GM10847 (cell line): ENCODE results near the gene APOBEC3C.

ENCODE experiments used
- POLR2A ChIP-seq: IDR thresholded peaks from 2 replicates; pipeline ENCODE4 v1.6.1; 2011; ENCODE audit not compliant: insufficient read length; ENCODE audit errors: extremely low read depth

APOBEC3C gene

DNA sequence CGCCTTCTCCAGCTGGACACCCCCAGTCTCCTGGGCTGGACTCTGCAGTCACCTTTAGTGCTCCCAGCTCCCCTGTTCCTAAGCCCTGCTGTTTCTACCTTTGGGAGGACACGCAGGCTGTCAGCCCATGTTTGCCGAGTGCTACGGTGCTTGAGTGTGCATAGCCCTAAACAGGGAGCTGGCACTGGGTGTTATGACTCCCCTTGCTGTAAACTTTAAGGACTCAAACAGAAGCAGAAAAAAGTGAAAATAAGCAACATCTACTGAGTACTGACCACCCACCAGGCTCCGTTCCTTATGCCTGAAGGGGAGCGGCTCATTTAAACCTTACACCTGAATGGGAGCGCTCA lies 39.3 kb upstream of the APOBEC3C start:
- no peak for TF ChIP-seq POLR2A

DNA sequence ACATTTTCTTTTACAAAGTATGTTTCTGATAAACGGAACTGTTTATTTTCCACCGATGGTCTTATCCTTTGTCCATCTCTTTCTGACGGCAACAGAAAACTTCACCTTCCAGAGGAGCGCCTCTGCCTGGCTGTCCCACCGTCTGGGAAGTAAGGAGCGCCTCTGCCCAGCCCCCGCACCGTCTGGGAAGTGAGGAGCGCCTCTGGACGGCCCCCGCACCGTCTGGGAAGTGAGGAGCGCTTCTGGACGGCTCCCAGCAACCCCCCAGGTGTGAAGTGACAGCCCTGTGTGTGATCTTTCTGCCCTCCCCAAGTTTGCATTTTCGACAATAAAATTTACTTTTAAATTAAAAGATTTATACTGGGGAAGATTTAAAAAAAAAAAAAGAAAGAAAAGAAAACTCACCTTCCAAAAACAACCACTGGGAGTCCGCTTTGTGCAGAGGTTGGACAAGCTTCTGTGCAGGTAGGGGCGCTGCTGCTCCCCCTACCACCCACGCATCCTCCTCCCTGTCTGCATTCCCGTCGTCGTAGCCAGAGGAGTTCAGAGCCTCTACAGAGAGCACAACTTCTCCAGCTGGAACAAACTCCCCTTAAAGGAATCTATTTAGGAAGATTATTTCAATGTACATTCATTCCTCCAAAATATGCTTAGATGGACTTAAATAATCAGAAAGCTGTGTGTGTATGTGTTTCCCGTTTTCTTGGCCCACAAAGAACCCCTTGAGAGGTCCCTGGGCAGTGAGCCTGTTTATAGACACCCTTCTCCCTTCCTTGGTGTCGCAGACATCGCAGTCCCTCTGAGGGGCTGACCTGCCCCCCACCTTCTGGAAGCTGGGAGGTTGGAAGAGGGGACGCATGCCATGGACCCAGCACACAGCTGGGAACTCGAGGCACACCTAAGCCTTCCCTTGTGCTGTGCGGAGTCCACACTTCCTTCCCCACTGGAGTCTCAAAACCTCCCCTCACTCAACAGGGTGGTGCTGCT lies 32.8 kb upstream of the APOBEC3C start:
- no peak for TF ChIP-seq POLR2A

DNA sequence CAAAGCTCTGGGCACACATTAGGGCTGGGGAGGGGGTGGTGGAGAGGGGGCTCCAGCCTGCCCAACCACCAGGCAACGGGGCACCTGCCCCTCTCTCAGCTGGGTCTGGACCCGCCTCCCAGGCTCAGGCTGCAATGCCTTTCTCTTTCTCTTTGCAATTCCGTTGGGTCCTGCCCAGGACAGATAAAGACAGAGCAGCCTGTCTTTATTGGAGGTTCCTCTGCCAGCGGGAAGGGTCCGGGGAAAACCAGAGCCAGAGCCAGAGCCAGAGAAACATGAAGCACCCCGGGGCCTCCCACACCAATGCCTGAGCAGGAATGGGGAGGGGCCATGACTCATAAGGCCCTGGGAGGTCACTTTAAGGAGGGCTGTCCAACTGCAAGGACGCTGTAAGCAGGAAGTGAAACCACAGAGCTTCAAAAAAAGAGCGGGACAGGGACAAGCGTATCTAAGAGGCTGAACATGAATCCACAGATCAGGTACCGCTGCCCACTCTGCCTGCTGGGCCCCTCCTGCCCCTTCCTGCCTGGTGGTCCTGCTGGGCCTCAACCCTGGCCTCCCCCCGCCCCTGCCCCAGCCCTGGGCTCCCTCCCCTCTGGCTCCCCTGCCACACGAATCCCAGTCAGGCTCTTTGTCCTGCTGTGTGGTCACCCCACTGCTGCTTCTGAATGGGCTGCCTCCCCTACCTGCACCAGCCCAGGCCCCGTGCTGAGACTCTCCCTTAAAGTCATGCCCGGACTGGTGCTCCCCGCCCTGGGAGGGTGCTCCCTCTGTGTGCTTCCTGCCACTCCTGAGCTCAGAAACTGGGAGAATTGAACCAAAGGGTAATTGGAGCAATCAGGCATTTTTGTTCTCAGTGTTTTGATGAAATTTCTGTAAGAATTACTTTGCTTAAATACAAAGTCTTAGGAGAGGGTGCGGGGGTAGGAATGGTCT lies 31.8 kb upstream of the APOBEC3C start, which contains the start of gene APOBEC3B:
APOBEC3B (plus strand) TSS at position 356 of the 936 bp plus-strand sequence; CDS start at position 463, 107 bp downstream.
- TF ChIP-seq POLR2A, result no peak

DNA sequence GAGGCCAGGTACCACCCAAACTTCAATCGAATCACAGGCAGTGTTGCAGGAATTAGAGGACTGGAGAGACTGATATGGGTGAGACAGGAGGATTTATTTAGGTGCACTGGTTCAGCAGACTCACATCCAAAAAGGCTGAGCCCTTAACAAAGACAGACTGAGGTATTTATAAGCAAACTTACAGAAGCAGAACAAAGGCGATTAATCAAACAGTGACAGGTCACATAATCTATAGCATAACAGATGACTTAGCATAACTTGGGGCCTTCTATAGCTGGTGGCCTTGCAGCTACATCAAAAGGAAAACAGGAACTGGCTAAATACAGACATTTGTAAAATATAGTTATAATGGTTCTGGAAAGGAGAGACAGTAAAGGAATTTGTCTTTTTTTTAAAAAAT lies 29.8 kb upstream of the APOBEC3C start:
- TF ChIP-seq POLR2A, result no peak

DNA sequence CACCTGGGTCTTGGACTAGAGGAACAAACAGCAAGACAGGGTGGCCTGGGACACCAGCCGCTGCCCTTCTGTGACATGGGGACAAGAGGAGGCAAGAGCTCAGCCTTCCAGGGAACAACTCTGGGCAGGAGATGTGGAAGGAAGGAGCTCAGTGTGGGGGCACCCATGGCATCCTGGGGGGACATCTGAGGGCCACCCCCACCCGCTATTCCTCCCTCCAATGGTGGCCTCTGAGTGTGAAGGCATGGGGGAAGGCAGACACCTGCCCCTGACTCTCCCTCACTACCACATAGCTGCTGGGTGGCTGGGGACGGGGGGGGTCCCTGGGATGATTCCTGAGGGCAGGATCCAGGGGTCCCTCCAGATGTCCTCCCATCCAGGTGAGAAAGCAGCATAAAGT lies 27.4 kb upstream of the APOBEC3C start:
- no peak for TF ChIP-seq POLR2A

DNA sequence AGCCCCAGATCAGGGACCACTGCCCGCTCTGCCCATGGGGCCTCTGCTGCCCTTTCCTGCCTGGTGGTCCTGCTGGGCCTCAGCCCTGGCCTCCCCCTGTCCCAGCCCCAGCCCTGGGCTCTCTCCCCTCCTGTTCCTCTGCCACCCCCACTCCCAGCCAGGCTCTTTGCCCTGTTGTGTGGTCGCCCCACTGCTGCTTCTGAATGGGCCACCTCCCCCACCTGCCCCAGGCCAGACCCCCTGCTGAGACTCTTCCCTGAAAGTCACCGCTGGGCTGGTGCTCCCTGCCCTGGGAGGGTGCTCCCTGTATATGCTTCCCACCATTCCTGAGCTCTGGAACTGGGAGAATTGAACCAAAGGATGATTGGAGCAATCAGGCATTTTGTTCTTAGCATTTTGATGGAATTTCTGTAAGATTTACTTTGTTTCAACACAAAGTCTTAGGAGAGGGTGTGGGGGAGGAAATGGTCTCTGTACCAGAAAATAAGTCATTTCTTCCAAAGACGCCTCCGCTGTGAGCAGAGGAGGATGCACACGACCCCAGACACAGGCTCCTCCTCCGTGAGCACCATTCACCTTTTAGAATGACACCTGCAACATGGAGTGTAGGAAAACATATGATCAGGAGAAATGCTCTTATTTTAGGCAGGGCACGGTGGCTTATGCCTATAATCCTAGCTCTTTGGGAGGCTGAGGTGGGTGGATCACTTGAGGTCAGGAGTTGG lies 26.7 kb upstream of the APOBEC3C start:
- TF ChIP-seq POLR2A, result no peak

DNA sequence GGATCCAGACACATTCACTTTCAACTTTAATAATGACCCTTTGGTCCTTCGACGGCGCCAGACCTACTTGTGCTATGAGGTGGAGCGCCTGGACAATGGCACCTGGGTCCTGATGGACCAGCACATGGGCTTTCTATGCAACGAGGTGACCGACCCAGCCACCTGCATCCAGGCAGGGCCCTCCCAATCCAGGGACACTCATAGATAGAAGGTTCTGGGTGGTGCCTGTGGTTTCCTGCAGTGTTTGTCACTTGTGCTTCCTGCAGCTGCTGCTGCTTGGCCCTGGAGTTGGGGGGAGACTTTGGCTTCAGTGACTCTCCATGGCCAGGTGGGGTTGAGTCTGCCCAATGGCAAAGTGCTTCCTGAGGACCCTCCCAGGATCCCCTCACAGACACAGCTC lies 24.6 kb upstream of the APOBEC3C start:
- TF ChIP-seq POLR2A, result no peak

DNA sequence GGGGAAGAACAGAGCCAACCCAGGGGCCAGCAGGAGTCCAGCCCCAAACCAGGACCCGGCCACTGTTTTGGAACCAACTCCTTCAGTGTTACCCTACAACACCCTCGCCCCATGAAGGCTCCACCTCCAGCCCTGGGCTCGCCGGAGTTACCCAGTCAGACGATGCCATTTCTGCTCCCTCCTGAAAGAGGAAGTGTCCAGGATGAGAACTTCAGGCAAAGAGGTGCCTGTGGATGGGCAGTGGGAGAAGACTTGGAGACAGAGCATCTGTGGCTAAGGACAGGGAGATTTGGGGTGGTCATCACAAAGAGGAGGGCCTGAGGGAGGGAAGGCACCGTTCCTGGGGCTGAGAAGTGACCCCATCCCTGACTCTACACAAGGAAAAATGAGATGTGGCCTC lies 18.0 kb upstream of the APOBEC3C start:
- no peak for TF ChIP-seq POLR2A

DNA sequence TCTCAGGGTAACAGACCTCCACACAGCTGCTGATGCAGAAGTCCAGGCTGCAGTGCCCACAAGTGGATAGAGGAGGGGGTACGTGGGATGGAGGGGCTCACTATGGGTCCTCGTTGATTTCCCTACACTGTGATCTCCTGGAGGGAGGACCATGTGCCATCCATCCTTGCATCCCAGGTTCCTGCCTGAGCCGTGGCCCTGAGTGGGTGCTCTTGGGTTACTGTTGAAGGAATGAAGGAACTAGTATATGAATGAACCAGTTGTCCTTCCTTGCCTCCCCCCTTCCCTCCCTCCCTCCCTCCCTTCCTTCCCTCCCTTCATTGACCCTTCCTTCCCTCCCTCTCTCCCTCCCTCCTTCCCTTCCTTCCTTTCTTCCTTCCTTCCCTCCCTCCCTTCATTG lies 16.5 kb upstream of the APOBEC3C start:
- TF ChIP-seq POLR2A, result no peak

DNA sequence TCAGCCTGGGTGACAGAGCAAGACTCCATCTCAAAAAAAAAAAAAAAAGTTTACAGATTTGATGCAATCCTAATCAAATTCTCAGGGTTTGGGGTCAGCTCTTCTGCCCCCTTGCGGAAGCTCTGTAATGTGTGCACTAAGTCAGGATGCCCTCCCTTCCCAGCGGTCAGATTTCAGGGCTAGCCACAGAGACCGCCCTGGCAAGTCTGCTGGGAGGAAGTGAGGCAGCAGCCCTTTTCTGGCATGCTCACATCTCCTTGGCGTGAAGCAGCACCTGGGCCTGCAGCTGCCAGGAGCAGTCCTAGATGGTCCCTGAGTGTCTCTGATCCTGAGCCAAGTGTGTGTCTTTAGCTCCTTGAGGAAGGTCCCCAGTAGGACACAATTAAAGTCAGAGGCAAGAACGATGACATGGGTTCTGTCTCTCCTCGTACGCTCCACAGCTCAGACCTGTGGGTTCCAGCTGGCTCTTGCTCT lies 10.9 kb upstream of the APOBEC3C start:
- no peak for TF ChIP-seq POLR2A

DNA sequence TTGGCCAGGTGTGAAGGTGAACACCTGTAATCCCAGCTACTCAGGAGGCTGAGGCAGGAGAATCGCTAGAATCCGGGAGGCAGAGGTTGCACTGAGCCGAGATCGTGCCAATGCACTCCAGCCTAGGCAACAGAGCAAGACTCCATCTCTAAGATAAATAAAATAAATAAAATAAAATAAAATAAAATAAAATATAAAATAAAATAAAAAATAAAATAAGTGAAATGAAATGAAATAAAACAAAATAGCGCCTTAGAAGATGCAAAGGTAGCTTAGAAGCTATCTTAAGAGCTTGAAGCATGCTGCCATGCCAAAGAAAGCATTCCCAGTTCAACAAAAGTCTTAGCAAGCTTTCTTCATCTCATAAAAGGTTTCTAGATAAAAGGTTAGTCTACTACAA lies 6.9 kb upstream of the APOBEC3C start:
- no peak for TF ChIP-seq POLR2A

DNA sequence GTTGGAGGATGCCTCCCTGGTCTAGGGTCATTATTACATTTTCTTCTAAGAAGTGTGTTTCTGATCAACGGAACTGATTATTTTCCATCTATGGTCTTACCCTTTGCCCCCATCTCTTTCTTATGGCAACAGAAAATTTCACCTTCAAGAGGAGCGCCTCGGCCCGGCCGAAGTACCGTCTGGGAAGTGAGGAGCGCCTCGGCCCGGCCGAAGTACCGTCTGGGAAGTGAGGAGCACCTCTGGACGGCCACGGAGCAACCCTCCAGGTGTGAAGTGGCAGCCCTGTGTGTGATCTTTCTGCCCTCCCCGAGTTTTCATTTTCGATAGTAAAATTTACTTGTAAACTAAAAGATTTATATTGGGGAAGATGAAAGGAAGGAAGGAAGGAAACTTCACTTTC lies 3.1 kb upstream of the APOBEC3C start:
- no peak for TF ChIP-seq POLR2A

DNA sequence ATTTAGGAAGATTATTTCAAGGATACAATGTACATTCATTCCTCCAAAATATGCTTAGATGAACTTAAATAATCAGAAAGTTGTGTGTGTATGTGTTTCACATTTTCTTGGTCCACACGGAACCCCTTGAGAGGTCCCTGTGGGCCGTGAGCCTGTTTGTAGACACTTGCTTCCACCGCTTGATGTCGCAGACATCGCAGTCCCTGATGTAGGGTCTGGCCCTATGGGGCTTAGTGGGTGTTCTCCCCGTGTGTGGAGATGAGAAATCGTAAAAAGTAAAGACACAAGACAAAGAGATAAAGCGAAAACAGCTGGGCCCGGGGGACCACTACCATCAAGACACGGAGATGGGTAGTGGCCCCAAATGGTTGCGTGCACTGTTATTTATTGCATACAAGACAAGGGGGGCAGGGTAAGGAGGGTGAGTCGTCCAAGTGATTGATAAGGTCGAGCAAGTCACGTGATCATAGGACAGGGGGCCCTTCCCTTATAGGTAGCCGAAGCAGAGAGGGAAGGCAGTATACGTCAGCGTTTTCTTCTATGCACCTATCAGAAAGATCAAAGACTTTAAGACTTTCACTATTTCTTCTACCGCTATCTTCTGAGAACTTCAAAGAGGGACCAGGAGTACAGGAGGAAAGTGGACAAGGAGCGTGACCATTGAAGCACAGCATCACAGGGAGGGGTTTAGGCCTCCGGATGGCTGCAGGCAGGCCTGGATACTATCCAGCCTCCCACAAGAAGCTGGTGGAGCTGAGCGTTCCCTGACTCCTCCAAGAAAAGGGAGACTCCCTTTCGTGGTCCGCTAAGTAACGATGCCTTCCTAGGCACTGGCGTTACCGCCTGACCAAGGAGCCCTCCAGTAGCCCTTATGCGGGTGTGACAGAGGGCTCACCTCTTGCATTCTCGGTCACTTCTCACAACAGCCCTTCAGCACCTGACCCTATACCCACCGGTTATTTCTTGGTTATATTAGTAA lies 1.2 kb upstream of the APOBEC3C start:
- no peak for TF ChIP-seq POLR2A

DNA sequence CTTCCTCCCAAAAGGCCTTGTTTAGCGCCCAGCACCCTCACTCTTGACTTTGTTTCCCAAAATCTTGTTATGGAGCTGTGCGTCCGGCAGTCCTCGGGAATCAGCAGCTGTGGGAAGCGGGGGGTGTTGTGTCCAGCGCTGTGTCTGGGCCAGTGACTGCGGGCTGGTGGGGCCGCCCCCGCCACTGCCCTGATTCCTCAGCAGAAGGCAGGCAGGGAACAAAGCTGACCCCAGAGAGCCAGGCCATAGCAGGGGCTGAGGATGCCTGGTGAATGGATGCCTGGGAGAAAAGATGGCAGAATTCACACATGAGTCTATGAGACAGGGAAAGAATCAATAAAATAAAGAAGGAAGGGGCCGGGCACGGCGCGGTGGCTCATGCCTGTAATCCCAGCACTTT lies 2.5 kb downstream of the APOBEC3C start:
- TF ChIP-seq POLR2A, result no peak

DNA sequence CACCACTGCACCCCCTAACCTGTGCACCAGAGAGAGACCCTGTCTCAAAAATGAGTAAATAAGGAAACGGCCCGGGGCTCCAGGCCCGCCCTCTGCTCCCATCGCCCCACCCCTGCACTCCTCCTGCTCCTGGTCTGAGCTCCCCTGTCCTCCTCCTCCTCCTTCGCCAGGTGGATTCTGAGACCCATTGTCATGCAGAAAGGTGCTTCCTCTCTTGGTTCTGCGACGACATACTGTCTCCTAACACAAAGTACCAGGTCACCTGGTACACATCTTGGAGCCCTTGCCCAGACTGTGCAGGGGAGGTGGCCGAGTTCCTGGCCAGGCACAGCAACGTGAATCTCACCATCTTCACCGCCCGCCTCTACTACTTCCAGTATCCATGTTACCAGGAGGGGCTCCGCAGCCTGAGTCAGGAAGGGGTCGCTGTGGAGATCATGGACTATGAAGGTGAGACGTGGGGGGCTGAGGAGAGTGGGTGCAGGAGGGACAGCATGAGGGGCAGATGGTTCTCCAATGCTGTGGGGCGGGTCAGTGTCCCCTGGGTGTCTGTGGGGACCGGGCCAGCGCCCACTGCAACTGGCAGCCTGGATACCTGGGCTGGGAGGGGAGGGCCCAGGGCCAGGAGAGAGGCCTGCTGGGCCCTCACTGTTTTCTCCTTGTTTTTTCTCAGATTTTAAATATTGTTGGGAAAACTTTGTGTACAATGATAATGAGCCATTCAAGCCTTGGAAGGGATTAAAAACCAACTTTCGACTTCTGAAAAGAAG lies 3.7 kb downstream of the APOBEC3C start:
- TF ChIP-seq POLR2A, result no peak
